Stimulated activated CD4-positive, alpha-beta T cell treated with anti-CD3 and anti-CD28 coated beads, Interleukin-2, amount 100 ng/mL, for 48 hours (primary cell): Measurements from ENCODE around the gene TAS1R3.

Experiments
- DNase-seq, 2 donors: peaks; one replicate each; pipeline ENCODE4 v3.0.0-alpha.2; 2020

Gene TAS1R3

DNA sequence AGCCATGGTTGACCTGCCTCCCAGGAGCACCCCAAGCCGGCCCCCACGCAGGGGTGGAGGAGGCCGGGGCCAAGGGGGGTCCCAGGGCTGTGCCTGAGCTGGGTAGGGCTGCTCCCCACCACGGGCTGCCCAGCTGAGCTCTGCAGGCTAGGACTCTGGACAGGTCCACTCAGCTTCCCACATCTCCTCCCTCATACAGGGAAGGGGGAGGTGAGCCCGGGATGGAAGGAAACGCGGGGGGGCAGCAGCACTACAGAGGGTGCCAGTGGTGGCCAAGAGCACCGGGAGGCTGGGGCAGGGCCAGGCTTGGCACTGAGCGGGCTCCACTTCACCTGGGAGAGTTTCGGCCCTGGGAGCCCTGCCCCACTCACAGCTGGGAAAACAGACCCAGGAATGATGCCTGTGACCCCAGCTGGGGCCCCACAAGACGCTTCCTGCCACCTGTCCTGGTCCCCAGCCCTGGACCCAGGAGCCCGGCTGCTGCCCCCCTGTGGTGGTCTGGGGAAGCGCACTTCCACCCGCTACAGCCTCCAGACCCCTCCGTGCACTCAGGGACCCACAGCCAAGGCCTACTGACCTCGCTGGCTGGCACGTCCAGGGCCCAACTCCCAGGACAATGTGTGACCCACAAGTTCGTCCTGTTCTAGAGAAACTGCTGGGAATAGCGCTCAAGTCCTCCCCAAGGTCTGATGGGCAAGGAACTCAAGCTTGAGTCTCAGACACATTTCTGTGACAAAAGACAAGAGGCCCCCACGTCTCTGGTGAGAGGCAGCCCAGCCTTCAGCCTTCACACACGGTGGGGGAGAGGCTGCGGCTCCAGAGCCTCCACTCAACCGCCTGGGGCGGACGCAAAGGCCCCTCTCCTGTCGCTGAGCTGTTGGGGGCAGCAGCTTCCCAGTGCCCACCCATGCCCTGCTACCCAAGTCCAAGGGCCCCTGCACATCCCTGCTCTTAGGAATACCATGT, 40.9 kb downstream of the TAS1R3 start:
- peak; percentile 83 to 87 for DNase-seq

DNA sequence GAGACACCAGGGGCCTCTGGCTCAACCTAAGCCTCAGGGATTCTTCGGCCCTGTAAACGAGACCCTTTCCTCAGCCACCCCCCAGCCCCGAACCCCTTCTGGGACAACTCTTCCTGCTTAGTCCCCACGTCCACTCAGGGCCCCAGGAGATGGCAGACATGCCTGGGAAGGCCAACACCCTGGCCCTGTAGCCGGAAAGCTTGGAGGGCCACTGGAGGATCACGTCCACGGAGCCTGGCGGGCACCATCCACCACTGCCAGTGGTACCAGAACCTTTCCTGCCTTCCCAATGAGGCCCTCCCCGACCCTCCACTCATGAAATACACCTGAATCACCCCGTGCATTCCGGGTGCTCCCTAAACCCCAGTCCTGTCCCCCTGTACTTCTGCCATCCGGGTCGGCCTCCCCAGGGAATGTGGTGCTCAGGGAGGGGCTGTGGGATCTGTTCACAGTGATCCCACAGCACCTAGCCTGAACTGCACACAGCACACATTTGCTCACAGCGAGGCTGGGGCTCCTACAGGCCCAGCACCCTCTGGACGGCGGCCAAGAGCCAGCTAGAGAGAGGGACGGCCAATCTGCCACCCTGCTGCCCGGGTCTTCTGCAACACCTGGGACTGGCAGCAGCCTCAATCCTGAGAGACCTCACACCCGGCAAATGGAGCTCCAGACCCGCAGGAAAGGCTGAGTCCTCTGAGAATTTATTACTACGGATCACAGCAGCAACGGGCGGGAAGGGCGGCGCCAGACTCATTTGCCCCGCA, 42.2 kb downstream of the TAS1R3 start:
- DNase-seq: no peak

DNA sequence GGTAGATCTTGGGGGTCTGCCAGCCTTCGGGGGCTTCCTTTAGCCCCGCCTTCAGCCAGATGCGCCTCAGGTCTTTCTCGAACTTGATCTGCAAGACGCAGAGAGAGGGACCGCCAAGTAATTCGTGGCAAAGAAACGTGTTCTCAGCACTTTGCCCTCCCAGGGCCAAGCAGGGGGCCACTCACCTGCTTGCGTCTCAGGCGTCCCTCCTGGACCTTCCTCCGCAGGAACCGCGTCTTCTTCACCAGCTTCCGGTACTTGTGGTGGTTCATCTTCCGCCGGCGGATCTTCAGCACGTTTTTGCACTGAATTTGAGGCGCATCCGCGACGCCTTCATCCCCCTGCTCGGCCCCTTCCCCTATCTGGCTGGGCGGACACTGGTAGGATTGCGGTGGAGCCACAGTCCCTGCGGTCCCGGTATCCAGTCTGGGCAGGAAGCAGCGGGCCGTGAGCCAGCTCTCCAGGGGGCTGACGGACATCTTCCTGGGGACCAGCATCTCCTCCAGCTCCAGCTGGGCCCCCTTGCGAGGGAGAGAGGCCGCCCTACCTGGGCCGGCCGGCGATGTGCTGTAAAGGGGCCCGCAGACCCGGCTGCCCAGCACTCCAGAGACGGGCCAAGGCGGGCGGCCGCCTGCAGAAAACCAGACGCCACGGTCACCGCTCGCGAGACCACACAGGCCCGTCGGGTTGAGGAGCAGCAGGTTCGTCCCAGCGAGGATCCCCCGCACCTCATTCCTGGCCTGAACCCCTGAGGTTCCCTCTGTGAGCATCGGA, 42.9 kb downstream of the TAS1R3 start:
- no peak for DNase-seq

DNA sequence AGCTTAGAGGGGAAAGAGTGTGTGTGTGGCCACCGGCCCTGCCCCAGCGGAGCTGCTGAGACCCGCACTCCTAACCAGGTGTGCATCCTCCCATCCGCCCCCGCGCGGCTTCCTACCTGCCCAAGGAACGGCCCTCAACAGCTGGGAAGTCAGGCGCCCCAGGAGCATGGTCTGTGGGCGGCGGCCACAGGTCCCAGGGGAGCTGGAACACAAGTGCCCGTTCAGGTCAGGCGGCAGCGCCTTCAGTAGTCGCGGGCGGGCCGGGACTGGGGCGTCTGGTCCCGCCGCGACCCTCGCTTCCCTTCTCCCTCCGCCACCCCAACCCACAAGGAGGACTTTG, 43.5 kb downstream of the TAS1R3 start:
- no peak for DNase-seq

DNA sequence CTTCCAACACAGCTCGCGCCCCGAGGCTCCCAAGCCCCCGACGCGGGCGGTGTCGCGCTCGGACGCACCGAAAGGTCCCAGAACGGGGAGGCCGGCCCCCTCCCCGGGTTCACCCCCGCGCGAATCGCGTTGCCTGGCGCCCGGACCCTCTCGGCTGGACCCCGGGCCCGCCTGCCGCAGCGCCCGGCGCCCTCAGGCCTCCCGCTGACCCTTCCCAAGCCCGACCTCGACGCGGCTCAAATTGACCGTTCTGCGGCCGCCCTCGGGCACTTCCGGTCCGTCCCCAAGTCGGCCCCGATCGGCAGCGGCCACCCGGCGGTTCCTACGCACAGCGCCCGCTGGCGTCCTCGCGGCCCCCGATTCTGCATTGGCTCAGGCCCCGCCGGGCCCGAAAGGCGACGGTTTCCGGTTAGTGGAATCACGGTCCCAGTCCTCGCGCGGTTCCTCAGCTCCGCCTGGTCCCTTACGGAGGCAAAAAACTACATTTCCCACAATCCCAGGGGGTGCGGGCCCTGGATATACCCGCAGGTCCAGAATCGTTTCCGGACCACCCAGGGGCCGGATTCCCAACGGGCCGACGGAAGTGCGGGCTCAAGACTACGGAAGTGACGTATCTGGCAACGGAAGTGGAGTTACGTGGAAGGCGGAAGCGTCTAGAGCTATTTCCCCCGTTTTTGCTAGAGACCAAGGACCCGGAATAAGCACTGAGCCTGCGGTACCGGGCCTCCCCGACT, 44.0 kb downstream of the TAS1R3 start, which contains the start of gene AURKAIP1:
Gene AURKAIP1, minus strand, starts transcription at position 279 of the 734 bp plus-strand sequence. CDS start 451 bp downstream, outside the sequence.
- peak; percentile 91 to 92 for DNase-seq

DNA sequence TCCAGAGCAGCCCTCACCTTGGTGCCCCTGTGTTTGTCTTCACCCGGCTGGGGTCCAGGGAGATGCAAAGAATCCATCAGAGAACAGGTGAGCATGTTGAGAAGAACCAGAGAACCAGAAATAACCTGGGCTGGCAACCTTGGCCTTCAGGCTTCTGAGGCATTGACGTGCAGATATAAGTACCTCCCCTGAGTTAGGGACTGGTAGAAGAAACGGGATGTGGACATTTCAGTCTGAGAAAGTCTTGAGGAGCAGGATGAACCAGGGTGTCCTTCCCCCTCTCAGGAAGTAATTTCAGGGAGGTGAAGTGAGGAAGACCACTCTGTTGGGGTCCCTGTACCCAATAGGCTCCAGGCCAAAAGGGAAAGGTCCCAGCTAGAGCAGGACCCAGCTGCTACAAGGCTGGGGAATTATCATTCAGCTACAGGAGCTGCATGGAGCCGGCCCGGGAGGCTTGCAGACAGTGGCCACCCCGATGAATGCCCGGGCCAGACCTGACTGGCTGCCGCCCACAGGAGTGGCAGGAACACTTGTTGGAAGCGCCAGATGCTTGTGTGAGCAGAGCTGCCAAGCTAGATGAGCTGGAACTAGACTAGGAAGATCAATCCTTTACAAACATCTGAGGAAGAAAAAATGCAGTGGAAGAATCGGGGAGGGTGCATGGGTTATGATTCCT, 45.6 kb downstream of the TAS1R3 start:
- DNase-seq: no peak

DNA sequence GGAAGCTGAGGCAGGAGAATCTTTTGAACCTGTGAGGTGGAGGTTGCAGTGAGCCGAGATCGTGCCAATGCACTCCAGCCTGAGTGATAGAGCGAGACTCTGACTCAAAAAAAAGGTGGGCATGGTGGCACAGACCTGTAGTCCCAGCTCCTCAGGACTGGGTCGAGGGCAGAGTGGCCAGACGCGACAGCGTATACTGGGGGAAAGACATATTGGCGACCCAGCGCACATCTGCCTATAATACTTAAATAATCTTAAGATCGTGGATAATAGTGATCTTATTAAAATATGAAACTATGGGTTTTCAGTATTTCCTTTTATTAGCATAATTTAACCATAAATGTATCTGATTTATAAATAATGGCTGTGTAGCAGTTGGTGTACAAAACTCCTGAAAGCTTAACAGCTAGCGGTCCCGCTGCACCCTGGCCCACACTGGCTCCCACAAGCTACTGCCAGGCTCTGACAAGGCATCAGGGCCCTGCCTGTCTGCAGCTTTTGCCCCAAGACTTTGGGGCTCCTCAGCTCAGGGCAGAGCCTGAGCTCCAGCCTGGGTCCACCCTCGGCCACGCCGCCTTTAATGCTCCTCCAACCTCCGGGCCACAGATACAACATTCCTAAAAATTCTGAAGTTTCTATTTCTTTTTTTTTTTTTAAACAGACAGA, 46.6 kb downstream of the TAS1R3 start:
- DNase-seq: no peak

DNA sequence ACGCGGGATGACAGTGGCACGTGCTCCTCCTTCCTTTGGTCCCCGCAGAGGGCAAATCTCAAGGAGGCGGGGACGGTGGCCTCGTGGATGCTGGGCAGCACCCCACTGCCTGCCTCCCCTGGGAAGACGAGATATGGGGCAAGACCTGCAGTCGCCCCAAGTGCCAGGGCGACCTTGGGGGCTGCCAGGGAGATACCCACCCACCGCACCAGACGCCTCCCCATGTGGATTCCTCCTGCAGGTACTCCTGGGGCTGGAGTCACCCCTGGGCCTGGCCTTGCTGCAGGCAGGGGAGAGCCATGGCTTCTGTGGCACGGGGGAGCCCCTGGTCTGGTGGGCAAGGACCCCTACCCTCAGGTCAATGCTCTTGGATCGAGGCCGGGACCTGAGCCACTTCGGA, 49.8 kb downstream of the TAS1R3 start:
- no peak for DNase-seq

DNA sequence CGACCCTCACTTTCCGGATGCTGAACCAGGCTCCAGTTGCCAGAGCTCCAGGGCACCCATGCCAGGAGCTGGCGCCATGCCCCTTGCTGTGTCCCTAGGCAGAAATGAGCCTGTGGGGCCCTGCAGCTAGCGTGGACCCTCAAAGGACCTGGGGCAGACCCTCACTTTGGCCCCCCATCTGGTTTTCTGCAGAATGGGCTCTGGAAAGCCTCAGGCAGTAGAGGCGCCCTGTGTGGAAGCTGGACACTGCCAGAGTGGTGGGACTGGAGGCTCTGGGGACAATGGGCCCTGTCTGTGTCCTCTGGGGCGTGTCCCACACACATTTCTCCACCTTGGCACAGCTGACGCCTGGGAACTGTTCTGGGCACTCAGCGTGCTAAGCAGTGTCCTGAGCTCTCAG, 50.2 kb downstream of the TAS1R3 start:
- no peak for DNase-seq
